COR-L47 (cell line): Measurements from ENCODE around the gene SLC47A2.

Experiments used
- DNase-seq: peaks from one replicate; lab custom pipeline; 2025; lab: John Stamatoyannopoulos, UW

The SLC47A2 gene

DNA sequence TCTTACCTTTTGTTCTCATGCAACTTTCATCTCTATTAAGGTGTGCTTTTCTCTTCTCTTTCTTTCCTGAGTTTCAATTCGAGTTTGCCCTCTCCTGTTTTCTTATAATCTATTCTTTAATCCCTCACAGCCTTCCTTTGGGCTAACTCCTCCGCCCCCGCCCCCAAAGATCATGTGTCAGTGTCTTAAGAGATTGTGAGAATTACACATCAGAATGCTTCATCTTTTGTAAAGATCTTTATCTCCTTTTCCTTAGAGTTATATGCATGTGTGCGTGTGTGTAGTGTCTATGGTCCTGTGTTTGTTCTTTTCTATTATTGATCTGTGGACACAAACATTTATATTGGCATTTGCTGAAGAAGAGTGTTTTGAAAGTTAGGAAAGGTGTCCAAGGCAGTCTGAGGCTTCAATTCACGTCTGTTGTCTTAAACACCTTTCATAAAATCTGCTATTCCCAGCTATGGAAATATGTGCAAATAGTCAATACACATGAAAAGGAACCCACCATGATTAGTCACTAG, 74.0 kb downstream of the SLC47A2 start:
- DNase-seq: no peak

DNA sequence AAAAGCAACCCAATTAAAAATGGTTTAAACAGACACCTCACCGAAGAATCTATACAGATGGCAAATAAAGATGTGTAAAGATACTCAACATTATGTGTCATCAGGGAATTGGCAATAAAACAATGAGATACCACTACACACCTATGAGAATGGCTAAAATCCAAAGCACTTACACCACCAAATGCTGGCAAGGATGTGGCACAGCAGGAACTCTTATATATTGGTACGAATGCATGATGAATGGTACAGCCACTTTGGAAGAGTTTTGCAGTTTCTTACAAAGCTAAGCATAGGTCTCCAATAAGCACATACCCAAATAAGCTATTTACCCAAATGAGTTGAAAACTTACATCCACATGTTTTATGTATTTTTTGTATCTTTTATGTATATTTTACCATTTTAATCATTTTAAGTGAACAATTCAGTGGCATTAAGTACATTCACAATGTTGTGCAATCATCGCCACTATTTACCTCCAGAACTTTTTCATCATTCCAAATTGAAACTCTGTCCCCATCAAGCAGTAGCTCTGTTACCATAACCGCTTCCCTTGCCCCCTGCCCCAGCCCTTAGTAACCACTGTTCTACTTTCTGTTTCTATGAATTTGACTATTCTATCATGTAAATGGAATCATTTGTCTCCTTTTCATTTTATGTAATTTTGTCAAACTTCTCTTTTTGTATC, 74.6 kb downstream of the SLC47A2 start:
- DNase-seq: no peak

DNA sequence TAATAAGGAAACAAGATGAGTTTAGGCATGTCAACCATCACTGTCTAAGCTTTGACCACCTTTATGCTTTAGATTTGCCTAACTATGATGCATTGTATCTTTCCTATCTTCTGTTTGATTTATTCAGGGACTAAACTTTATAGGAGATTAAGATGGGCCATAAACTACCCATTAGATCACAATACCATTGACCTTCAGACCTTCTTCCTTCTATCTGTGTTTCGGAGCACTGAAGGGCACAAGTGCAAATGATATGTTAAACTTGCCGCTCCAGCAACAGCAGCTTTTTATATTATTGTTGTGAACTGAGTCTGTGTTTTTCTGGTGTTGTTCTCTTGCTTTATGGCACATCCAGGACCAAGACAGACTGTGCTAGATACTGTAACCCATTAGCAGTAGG, 84.5 kb downstream of the SLC47A2 start:
- DNase-seq: no peak

DNA sequence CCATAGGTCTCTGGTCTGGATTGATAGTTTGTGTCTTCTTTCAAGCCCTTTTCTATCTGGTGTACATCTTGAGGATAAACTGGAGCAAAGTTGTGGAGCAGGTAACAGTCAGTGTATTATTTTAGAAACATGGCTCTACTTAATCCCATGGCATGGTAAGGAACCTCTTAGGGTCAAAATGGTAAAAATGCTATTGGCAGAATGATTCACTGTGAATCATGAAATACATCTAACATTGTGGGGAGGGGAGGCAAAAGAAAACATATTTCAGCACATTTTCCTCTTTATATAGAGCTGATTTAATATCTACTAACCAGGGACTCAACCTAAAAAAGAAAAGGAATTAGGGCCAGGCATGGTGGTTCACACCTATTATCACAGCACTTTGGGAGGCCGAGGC, 85.7 kb downstream of the SLC47A2 start:
- DNase-seq: no peak

DNA sequence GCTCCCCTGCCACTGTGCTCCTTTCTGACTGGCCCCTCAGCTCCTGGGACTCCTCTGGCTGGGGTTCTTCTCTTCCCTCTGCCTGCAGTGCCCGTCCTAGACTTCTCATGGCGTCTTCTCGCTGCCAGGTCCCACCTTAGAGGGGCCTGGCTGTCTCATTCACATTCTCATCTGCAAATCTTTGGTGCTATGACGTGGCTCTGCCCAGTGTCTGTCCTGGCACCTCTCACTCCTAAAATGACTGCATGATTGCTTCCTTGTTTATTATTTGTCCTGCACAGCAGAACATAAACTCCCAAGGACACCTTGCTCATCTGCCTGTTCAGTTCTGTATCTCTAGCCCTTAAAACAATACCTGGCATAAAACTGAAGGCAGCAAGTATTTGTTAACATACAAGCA, 86.3 kb downstream of the SLC47A2 start:
- no peak for DNase-seq

DNA sequence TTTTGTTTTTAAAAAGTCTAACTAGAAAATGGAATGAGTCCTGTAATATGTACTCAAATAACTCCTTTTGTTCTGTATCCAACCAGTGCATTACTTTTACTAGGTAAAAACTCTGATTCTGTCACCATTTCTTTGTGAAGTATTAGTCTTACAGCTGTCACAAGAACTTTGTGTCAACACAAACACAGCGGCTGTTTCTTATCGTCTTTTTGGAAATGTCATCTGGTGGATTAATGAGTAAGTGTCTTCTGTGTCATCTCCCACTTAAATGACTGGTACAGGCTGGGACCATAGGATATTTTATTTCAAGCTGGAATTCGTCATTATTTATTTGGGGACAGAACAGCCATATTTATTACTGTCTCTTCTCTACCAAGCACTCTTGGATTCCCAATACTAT, 86.9 kb downstream of the SLC47A2 start:
- no peak for DNase-seq
